ENCODE results near the gene ASTN1. TPM values are rescaled to one million over a fixed set of nuclear protein-coding genes. Genes with fewer than 3 reads are reported as not detected.

The ASTN1 gene
- total RNA-seq, 1 experiment from 2014 or later = 0.42 TPM

- Histone ChIP-seq H3K27me3 (ENCODE audit: insufficient read depth, low read length) (peaks cover 13% of the 10 kb centered on the region; the same call in 1 of the 2 replicates), H3K27ac (ENCODE audit: low read depth, low read length) (no peak overlapping the region), H3K36me3 (ENCODE audit: control insufficient read depth in 1 of 2, insufficient read depth in 2 of 2, low read length in 2 of 2) (no peaks in the 10 kb centered on the region), H3K79me2 (ENCODE audit: insufficient read depth, low read length) (no peaks in the 10 kb centered on the region), H3K9me3 (ENCODE audit: control insufficient read depth in 1 of 2, insufficient read depth in 1 of 2, low read depth in 1 of 2, low read length in 2 of 2) (no peaks in the 10 kb centered on the region), H3K9me2 (ENCODE audit: insufficient read depth) (no peaks in the 10 kb centered on the region), H3K4me2 (ENCODE audit: low read length) (no peak overlapping the region), H3K9ac (ENCODE audit: low read length) (no peak overlapping the region), H4K20me1 (ENCODE audit: insufficient read depth) (no peaks in the 10 kb centered on the region), H3K4me3 (replicated peaks in 1 of 2; ENCODE audit: low read depth in 1 of 2, low read length in 2 of 2) (no peak overlapping the region), H3K4me1 (ENCODE audit: control insufficient read depth in 1 of 2, insufficient read depth in 2 of 2, low read length in 2 of 2) (no peaks in the 10 kb centered on the region), H2AFZ (ENCODE audit: low read depth, low read length, poor library complexity, severe bottlenecking) (no peak overlapping the region)
- BruUV-seq (replicated peaks) = no TSS peak
- ChIA-PET POLR2A (no interaction called here), RAD21 (ENCODE audit: low non-redundant PET in 1 of 2, low total read pairs in 2 of 2, uncharacterized antibody in 2 of 2, unreplicated experiment in 2 of 2) (no interaction called here), CTCF (no interaction called here)
- DNase-seq (ENCODE audit: low read depth, low spot score) (no peak), ATAC-seq (no peak)
- TF ChIP-seq JUND (IDR thresholded peaks at IDR 0.05) (no peak), REST (IDR thresholded peaks at IDR 0.05; ENCODE audit: low read depth) (no peak), EZH2 (IDR thresholded peaks at IDR 0.05) (no peak), SRF (IDR thresholded peaks at IDR 0.05; ENCODE audit: low read depth) (no peak)
- intact Hi-C loops (cut with micrococcal nuclease) = no loop called here
Observed at GRCh38 chr1:177067752-177068410, 96.6 kb downstream of the ASTN1 start.

- POLR2A ChIA-PET = no interaction called here
- no peak for ATAC-seq
- no peak for DNase-seq (ENCODE audit: low read depth, low spot score)
- Histone ChIP-seq H3K4me1 (ENCODE audit: control insufficient read depth in 1 of 2, insufficient read depth in 2 of 2, low read length in 2 of 2) (no peaks in the 10 kb centered on the region), H2AFZ (ENCODE audit: low read depth, low read length, poor library complexity, severe bottlenecking) (no peak overlapping the region), H3K4me2 (ENCODE audit: low read length) (no peak overlapping the region), H3K9me2 (ENCODE audit: insufficient read depth) (no peaks in the 10 kb centered on the region), H3K27ac (ENCODE audit: low read depth, low read length) (no peak overlapping the region), H3K79me2 (ENCODE audit: insufficient read depth, low read length) (no peaks in the 10 kb centered on the region), H3K27me3 (ENCODE audit: insufficient read depth, low read length) (peaks cover 13% of the 10 kb centered on the region; the same call in 1 of the 2 replicates), H3K4me3 (replicated peaks in 1 of 2; ENCODE audit: low read depth in 1 of 2, low read length in 2 of 2) (no peak overlapping the region), H4K20me1 (ENCODE audit: insufficient read depth) (no peaks in the 10 kb centered on the region), H3K9ac (ENCODE audit: low read length) (no peak overlapping the region), H3K9me3 (ENCODE audit: control insufficient read depth in 1 of 2, insufficient read depth in 1 of 2, low read depth in 1 of 2, low read length in 2 of 2) (no peaks in the 10 kb centered on the region), H3K36me3 (ENCODE audit: control insufficient read depth in 1 of 2, insufficient read depth in 2 of 2, low read length in 2 of 2) (no peaks in the 10 kb centered on the region)
- CTCF ChIA-PET = no interaction called here
- TF ChIP-seq YY1 (IDR thresholded peaks at IDR 0.05; ENCODE audit: extremely low read depth, insufficient replicate concordance, low read depth, low read length) = no peak
- no peak for TF ChIP-seq CBX3 (IDR thresholded peaks at IDR 0.05; ENCODE audit: low read depth)
- TF ChIP-seq EZH2 (IDR thresholded peaks at IDR 0.05) = no peak
- TF ChIP-seq TCF7L2 (IDR thresholded peaks at IDR 0.05; ENCODE audit: borderline replicate concordance, extremely low read depth, insufficient read depth, insufficient read length) = no peak
- no peak for TF ChIP-seq ZNF274 (IDR thresholded peaks at IDR 0.05; ENCODE audit: low read depth, low read length)
- TF ChIP-seq CTCF (IDR thresholded peaks at IDR 0.05 in 2 of 3, conservative IDR thresholded peaks at IDR 0.05 in 1 of 3; ENCODE audit: borderline replicate concordance in 1 of 3, insufficient read depth in 1 of 3, low read depth in 2 of 3, low read length in 2 of 3) = no peak
- TF ChIP-seq FOSL1 (IDR thresholded peaks at IDR 0.05; ENCODE audit: low read depth) = no peak
- no peak for TF ChIP-seq ELF1 (IDR thresholded peaks at IDR 0.05; ENCODE audit: borderline replicate concordance, low read depth)
- no peak for TF ChIP-seq CEBPB (IDR thresholded peaks at IDR 0.05; ENCODE audit: low read depth)
- RAD21 ChIA-PET (ENCODE audit: low non-redundant PET in 1 of 2, low total read pairs in 2 of 2, uncharacterized antibody in 2 of 2, unreplicated experiment in 2 of 2) = no interaction called here
- no TSS peak for BruUV-seq (replicated peaks)
- intact Hi-C loops (cut with micrococcal nuclease) = no loop called here
Observed at GRCh38 chr1:177065430-177065829, 99.1 kb downstream of the ASTN1 start.

Measured in HCT116 (cell line).